GM21390 (cell line): ENCODE results near the gene TSPAN4.
A peak's percentile ranks its signal among the peaks of the same experiment; 100 is the strongest.

Source experiments
- ATAC-seq: cut with Tn5 transposase; IDR thresholded peaks from one replicate; pipeline ENCODE4 v1.9.1; 2021; ENCODE audit not compliant: unreplicated experiment

The TSPAN4 gene

DNA sequence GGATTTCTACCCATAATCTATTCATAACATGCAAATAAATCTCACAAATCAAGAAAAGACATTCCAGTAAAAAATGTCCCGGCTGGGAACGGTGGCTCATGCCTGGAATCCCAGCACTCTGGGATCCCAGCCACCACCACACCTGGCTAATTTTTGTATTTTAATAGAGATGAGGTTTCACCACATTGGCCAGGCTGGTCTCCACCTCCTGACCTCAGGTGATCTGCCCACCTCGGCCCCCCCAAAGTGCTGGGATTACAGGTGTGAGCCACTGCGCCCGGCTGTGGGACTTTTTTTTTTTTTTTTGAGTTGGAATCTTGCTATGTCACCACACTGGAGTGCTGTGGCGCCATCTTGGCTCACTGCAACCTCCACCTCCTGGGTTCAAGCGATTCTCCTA, 63.3 kb downstream of the TSPAN4 start:
- ATAC-seq: no peak

DNA sequence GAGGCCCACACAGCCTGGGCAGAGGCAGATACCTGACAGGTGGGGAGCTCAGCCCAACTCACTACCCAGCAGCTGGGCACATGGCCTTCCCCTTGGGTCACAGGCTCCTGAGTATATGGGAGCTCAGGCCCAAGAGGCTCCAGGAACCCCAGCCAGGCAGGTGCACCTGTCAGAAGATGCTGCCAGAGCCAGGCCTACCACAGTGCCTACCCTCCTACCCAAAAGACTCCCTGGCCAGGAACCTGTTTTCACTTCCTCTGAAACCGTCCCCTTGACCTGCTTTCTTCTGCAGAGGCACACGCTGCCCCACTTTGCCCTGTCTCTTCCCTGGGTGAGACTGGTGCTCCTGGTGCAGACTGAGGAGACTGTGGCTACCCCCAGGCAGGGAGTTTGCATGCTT, 65.0 kb downstream of the TSPAN4 start:
- ATAC-seq: no peak

DNA sequence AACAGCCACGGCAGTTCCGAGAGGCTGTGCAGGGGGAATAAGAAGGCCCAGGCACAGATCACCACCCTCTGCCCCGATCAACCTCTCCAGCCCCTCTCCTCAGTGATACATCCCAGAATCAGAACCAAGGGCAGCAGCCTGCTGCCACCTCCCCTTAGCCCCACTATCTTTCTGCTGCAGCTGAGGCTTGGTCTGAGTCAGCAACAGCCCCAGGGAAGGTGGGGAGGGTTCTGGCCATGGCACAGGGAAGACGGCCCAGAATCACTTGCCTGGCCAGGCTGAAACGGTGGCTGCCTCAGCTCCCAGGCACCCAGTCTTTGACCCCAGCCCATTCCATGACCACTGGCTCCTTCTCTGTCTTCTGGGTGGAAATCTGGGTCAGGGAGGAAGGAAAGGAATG, 65.6 kb downstream of the TSPAN4 start:
- ATAC-seq: no peak

DNA sequence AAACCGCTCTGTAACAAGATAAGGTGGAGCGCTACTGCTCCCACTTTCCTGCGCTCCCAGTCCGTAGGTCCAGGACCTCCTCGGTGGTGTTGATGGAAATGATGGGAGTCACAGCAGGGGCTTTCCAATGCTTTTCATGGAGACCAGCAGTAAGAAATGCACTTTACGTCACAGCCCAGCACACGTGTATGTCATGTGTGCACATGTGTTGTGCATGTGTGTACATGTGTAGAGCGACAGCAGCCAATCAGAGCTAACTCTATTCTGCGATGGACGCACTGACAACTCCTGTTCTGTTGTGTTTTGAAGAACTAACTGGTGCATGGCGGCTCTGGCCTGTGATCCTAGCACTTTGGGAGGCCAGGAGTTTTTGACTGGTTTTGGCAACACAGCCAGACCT, 66.8 kb downstream of the TSPAN4 start:
- ATAC-seq: no peak

DNA sequence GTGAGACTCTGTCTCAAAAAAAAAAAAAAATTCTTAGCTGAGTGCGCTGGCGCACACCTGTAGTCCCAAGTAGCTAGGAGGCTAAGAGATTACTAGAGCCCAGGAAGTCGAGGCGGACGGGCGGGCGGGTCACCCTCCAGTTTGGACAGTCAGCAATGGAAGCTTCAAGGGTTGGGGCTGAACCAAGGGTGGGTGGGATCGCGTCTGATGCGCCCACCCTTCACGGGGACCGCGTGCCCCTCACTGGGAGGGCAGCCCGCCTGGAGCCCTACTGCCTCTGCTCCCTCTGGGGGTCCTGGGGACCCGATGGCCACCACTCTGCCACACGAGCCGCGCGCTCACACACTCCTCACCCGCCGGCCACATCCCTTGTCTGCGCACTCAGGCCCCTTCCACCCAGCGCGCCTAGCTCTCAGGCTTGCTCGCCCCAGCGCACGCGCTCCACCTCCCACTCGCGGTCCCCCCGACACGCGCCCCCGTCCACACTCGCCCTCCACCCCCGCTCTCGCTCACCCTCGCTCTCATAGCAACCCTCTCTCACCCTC, 67.5 kb downstream of the TSPAN4 start:
- ATAC-seq: no peak

DNA sequence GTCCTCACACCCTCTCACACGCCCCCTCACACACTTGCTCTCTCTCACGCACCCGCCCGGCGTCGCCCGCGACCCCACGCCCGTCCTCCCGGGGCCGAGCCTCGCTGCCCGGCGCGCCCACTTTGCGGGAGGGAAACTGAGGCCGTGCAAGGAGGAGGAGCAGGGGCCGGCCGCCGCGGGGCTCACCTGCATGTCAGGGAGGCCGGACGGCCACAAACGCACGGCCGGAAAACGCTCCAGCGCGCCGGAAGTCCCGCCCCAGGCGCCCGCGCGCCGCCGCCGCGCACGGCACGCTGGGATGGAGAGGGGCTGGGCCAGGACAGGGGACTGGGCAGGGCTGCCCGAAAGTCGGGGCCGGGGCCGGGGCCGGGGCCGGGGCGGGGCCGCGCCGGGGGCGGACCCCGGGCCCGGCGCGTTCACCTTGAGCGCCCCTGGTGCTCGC, 68.0 kb downstream of the TSPAN4 start, which contains the start of gene CHID1:
Gene CHID1 (minus strand): TSS at position 222 of the 442 bp plus-strand sequence. CDS start 5,994 bp downstream, outside the sequence.
- peak; percentile 88 for ATAC-seq

DNA sequence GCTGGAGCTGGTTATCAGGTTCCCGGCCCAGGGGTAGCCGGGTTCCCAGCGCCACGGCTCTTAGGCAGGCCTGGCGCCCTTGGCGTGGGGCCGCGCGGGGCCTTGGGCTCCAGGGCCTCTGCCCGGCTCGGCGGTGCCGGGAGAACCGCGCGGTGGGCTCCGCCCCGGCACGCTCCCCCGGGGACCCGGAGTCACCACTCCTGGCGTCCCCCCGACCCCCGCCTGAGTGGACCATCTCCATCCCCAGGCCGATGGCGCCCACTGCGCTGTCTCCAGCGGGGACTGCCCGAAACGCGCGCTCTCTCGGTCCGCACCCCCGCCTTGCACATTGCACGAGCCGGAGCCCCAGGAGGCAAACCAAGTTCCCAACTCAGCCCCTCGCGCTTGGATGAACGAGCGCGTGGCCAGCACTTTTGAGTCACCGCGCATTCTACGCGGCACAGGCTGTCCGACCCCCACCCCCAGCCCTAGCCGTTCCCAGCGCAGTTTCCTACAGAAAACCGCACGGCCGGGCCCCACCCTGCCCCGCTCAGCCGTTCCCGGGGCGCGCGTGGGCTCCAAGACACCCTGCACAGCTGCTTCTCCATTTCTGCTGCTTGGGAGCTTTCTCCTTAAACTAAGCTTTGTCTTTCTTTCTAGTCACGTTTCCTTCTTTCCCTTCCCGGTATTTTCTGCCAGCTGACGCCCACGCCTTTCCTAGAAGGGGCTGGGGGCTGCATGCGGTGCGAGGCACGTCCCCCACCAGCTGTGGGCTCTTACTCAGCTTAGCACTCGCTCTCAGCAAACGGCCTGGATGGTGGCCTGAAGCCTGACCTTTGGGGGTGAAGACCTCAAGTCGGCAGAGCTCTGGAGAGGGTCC, 68.6 kb downstream of the TSPAN4 start:
- ATAC-seq: peak; percentile 29

DNA sequence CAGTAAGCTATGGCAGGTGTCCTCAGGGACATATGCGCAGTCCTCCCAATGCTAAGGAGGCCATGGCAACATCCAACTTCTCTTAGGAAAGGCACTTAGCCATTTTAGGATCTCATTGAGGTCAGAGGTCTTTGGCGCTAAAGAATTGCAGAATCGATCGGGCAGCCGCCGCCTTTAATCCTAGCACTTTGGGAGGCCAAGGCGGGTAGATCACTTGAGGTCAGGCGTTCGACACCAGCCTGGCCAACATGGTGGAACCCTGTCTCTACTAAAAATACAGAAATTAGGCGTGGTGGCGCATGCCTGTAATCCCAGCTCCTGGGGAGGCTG, 69.2 kb downstream of the TSPAN4 start:
- ATAC-seq: no peak

DNA sequence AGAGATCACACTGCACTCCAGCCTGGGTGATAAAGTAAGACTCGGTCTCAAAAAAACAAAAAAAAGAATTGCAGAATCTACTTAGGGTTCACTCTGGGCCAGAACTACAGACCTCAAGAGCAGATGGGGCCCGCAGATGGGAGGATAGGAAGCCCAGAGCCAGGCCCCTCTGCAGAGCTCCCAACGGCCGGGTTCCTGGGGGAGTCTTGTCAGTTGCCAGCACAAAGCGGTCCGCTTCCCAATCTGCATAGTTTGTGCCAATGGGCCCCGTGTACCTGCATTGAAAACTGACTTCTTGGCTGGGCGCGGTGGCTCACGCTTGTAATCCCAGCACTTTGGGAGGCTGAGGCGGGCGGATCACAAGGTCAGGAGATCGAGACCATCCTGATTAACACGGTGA, 69.6 kb downstream of the TSPAN4 start:
- no peak for ATAC-seq

DNA sequence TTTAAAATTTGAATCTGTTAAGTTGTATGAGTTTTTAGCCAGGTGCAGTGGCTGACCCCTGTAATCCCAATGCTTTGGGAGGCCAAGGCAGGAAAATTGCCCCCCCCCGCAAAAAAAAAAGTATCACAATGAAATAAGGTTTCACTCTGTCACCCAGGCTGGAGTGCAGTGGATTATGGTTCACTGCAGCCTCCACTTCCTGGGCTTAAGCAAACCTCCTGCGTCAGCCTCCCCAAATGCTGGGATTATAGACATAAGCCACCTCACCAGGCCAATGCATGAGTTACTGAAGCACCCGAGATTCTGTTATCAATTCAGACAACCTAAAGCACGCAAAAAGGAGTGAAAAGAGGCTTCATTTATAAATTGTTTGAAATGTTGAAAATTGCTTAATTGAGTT, 70.4 kb downstream of the TSPAN4 start:
- ATAC-seq: no peak

DNA sequence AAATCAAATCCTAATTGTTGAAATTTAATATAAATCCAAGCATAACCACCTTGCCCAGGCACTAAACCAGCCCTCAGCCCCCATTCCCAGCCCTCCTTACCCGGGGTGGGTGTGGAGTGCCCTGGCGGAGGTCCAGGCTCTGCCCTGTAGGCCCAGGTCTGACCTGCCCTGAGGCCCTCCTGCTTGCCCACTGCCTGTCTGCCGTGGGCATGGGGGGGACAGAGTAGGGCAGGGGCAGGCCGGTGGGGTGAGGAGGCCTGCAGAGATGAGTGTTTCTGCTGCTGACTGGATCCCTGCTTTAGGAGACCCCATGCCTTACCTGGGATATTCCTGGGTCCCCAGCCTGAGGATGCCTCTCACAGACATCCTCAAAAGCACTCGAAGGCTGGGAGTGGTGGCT, 71.6 kb downstream of the TSPAN4 start:
- no peak for ATAC-seq

DNA sequence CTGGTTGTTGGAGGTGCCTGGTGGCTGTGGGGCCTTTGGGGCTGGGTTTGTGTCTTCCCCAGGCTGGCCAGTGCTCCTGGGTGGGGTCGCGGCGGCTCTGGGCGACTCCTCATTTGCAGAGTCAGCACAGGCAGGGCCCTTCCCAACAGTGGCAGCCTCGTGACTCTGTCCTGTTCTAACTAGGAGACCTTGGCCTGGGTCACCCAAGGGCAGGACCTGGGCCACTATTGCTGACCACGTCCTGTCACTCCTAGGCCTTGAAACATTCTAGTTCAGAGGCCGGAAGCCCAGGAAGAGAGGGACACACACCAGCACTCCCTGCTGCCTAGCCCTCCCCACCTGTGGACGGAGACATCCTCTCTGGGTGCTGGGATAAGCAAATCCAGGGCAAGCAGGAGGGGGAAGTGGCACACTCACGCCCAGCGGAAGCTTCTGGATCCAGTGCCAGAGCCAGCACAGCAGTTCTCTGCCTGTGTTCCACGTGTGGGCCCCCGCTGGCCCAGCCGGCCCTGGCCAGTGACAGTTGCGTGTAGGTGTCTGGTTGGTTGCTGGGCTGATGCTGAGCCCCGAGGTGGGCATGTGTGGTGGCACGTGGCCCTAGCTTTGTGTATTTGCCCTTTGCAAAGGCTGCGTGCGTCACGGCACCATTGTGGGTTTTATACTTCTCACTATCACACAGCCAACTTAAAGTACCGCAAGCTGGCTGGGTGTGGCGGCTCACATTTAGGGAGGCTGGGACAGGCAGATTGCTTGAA, 72.3 kb downstream of the TSPAN4 start:
- ATAC-seq: no peak
